Sigmoid colon (tissue), 4 donors: Measurements from ENCODE around the gene CCR7.

Experiments used
- EP300 ChIP-seq, 4 donors: sonication (generic); formaldehyde crosslinking; IDR thresholded peaks; one replicate each; pipeline ENCODE4 v1.6.1; 2017; ENCODE audit warnings: antibody characterized with exemption in 4 of 4
- POLR2A ChIP-seq, 2 donors: fragments of 450-650 bp; IDR thresholded peaks; one replicate each; pipeline ENCODE4 v1.6.1; 2016; ENCODE audit warnings: antibody characterized with exemption in 2 of 2, mild to moderate bottlenecking in 2 of 2, moderate library complexity in 2 of 2
- POLR2AphosphoS5 ChIP-seq, 4 donors: sonication (generic); formaldehyde crosslinking; IDR thresholded peaks; one replicate each; pipeline ENCODE4 v1.6.1; 2017; ENCODE audit warnings: antibody characterized with exemption in 4 of 4
- TF ChIP-seq, protein P1 (sequence below), 4 experiments: fragments of 450-650 bp in 3 of 4; fragments of 200-600 bp in 1 of 4; IDR thresholded peaks; one replicate each; pipeline ENCODE4 v1.5.1; 2016 to 2019; ENCODE audit warnings: antibody characterized with exemption in 4 of 4, mild to moderate bottlenecking in 3 of 4, moderate library complexity in 2 of 4

DNA sequence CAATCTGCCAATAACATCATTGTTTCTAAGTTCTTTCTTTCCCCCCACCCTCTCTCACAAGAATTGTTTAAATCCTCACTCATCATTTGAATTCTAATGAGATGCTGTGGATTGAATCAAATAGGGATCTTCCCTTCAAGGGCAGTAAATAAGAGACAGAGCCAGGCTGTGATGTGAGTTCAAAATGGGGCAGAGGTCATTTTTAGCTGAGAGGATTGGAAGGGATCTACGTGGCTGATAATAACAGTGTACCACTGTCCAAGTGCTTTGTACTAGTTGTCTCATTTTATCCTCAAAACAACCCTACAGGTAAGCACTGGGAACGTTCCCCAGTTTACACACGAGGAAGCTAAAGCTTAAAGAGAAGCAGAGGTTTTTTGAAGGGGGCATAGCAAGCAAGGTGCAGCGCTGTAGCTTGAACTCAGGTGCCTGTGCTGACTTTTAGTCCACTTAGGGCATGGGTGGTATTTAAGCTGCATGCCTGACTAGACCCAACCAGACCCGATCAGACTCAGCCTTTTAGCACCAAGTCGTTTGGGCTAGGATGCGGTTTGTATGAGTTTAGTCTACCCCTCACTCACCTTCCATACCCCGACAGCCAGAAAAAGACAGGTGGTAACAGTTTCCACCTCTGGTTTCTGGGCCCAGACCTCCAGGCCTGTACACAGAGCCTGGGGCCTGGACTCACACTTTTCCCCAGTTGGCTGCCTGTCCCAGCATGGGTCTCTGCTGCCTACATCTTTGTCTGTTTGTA lies 39.2 kb upstream of the CCR7 start:
- TF ChIP-seq, protein P1, sequence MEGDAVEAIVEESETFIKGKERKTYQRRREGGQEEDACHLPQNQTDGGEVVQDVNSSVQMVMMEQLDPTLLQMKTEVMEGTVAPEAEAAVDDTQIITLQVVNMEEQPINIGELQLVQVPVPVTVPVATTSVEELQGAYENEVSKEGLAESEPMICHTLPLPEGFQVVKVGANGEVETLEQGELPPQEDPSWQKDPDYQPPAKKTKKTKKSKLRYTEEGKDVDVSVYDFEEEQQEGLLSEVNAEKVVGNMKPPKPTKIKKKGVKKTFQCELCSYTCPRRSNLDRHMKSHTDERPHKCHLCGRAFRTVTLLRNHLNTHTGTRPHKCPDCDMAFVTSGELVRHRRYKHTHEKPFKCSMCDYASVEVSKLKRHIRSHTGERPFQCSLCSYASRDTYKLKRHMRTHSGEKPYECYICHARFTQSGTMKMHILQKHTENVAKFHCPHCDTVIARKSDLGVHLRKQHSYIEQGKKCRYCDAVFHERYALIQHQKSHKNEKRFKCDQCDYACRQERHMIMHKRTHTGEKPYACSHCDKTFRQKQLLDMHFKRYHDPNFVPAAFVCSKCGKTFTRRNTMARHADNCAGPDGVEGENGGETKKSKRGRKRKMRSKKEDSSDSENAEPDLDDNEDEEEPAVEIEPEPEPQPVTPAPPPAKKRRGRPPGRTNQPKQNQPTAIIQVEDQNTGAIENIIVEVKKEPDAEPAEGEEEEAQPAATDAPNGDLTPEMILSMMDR (IDR thresholded peaks at IDR 0.05) = no peak
- no peak for TF ChIP-seq POLR2AphosphoS5 (IDR thresholded peaks at IDR 0.05)
- no peak for TF ChIP-seq EP300 (IDR thresholded peaks at IDR 0.05)
- no peak for TF ChIP-seq POLR2A (IDR thresholded peaks at IDR 0.05)
